Measurements from ENCODE around the gene TMPRSS6.
"Not testable (repeated sequence)": the region's sequence is repeated elsewhere in the genome, so short reads cannot be mapped to it uniquely, and the experiment has no call there.

Gene TMPRSS6

GRCh38 chr22:37084385-37084784, 25.1 kb downstream of the TMPRSS6 start:
- no peak for DNase-seq

GRCh38 chr22:37083914-37084313, 25.6 kb downstream of the TMPRSS6 start:
- DNase-seq: no peak

- DNase-seq: no peak
These were observed 27.2 kb downstream of the TMPRSS6 start for GRCh38 chr22:37082251-37082873.

- DNase-seq: no peak
These were observed 28.7 kb downstream of the TMPRSS6 start for GRCh38 chr22:37080838-37081237.

GRCh38 chr22:37080438-37080837, 29.1 kb downstream of the TMPRSS6 start:
- DNase-seq: no peak

- no peak for DNase-seq
These were observed 29.8 kb downstream of the TMPRSS6 start for GRCh38 chr22:37079668-37080171.

GRCh38 chr22:37079158-37079557, 30.4 kb downstream of the TMPRSS6 start:
- no peak for DNase-seq

- peak; percentile 4 to 42 (median 14) for DNase-seq
These were observed 31.6 kb downstream of the TMPRSS6 start for GRCh38 chr22:37077802-37078448.

GRCh38 chr22:37075822-37076433, 33.6 kb downstream of the TMPRSS6 start:
- no peak for DNase-seq

- peak in 1 of 3 experiments; percentile 27 for DNase-seq
These were observed 34.5 kb downstream of the TMPRSS6 start for GRCh38 chr22:37075046-37075445.

- DNase-seq: peak in 1 of 3 experiments; percentile 27
These were observed 35.0 kb downstream of the TMPRSS6 start for GRCh38 chr22:37074537-37074936.

- no peak for DNase-seq
These were observed 36.8 kb downstream of the TMPRSS6 start for GRCh38 chr22:37072673-37073072.

- DNase-seq: not testable (repeated sequence)
These were observed 37.5 kb downstream of the TMPRSS6 start for GRCh38 chr22:37071850-37072592.

- DNase-seq: no peak
These were observed 38.8 kb downstream of the TMPRSS6 start for GRCh38 chr22:37070744-37071143.

GRCh38 chr22:37070334-37070733, 39.2 kb downstream of the TMPRSS6 start:
- DNase-seq: no peak

- DNase-seq: no peak
These were observed 39.8 kb downstream of the TMPRSS6 start for GRCh38 chr22:37069719-37070118.

- no peak for DNase-seq
These were observed 40.2 kb downstream of the TMPRSS6 start for GRCh38 chr22:37069319-37069718.

- DNase-seq: no peak
These were observed 40.7 kb downstream of the TMPRSS6 start for GRCh38 chr22:37068859-37069258.

- DNase-seq: no peak
These were observed 42.1 kb downstream of the TMPRSS6 start for GRCh38 chr22:37067428-37067827.

GRCh38 chr22:37065961-37066360, 43.6 kb downstream of the TMPRSS6 start:
- no peak for DNase-seq

GRCh38 chr22:37065180-37065579, 44.3 kb downstream of the TMPRSS6 start:
- no peak for DNase-seq

GRCh38 chr22:37064553-37064952, 45.0 kb downstream of the TMPRSS6 start:
- DNase-seq: no peak

Data from NCI-H1417 (cell line).